ENCODE data around the gene GSTO2. TPM values are rescaled to one million over a fixed set of nuclear protein-coding genes. Genes with fewer than 3 reads are reported as not detected.

The GSTO2 gene
- total and polyA plus RNA-seq, 10 of the 15 experiments (the other 5 are each of a cell fraction or from before 2014, with no cell fraction given): 0.16 to 0.86 (median 0.46) TPM

- TF ChIP-seq ZBTB40 (IDR thresholded peaks at IDR 0.05; ENCODE audit: borderline replicate concordance) (peak; percentile 90), USF1 (IDR thresholded peaks at IDR 0.05; ENCODE audit: borderline replicate concordance, extremely low read length, insufficient read depth, low read depth, low read length) (peak; percentile 89), HDAC2 (IDR thresholded peaks at IDR 0.05) (no peak), CHD1 (IDR thresholded peaks at IDR 0.05; ENCODE audit: low read depth, low read length) (0 out of 2 replicates have a peak, but pooled peaks have one; percentile 33), LARP7 (IDR thresholded peaks at IDR 0.05) (no peak; the same call in none of the 2 replicates), SIX5 (IDR thresholded peaks at IDR 0.05; ENCODE audit: low read depth, low read length, severe bottlenecking) (no peak), CBX5 (IDR thresholded peaks at IDR 0.05; ENCODE audit: low read depth) (0 out of 2 replicates have a peak, but pooled peaks have one; percentile 20), ZBTB4 (CRISPR knock-in tag; IDR thresholded peaks at IDR 0.05) (no peak), ATF7 (IDR thresholded peaks at IDR 0.05; ENCODE audit: low read depth) (no peak), SMC3 (IDR thresholded peaks at IDR 0.05; ENCODE audit: borderline replicate concordance, low read length) (no peak), RELA (IDR thresholded peaks at IDR 0.05; ENCODE audit: borderline replicate concordance, partially characterized antibody) (peak; percentile 77), JUND (IDR thresholded peaks at IDR 0.05; ENCODE audit: low read depth, low read length) (no peak), YY1 (IDR thresholded peaks at IDR 0.05; ENCODE audit: low read depth, low read length) (peak; percentile 56; the same call in 1 of the 2 replicates), ZNF217 (IDR thresholded peaks at IDR 0.05) (no peak), ZBED1 (IDR thresholded peaks at IDR 0.05; ENCODE audit: borderline replicate concordance) (0 out of 2 replicates have a peak, but pooled peaks have one; percentile 18), FOXM1 (IDR thresholded peaks at IDR 0.05; ENCODE audit: low read depth, low read length) (0 out of 2 replicates have a peak, but pooled peaks have one; percentile 14), JUNB (IDR thresholded peaks at IDR 0.05) (no peak), FOXK2 (IDR thresholded peaks at IDR 0.05) (no peak), KLF5 (IDR thresholded peaks at IDR 0.05; ENCODE audit: partially characterized antibody) (peak; percentile 85), SREBF2 (IDR thresholded peaks at IDR 0.05; ENCODE audit: low read length) (peak; percentile 32; the same call in 1 of the 2 replicates), POLR2A (IDR thresholded peaks at IDR 0.05; ENCODE audit: low read depth, low read length) (peak; percentile 92)
Measured at GRCh38 chr10:104268713-104269645, at the start of gene GSTO2 (continued).

Data from GM12878 (cell line).